Erythroblast (primary cell): Measurements from ENCODE around the gene ERBB2.
A peak's percentile ranks its signal among the peaks of the same experiment; 100 is the strongest.

ENCODE experiments used
- DNase-seq, 2 experiments: peaks; one replicate each; lab custom pipeline; 2025; lab: John Stamatoyannopoulos, UW
- GATA1 ChIP-seq: IDR thresholded peaks from 2 replicates; pipeline ENCODE4 v1.6.1; 2011; ENCODE audit warnings: low read depth, mild to moderate bottlenecking, control low read depth, low read length, moderate library complexity
- POLR2A ChIP-seq: IDR thresholded peaks from 2 replicates; pipeline ENCODE4 v1.6.1; 2011; ENCODE audit warnings: mild to moderate bottlenecking, low read length

Gene ERBB2

GRCh38 chr17:39661744-39662541 is 37.9 kb upstream of the ERBB2 start:
- DNase-seq: no peak
- no peak for TF ChIP-seq GATA1
- TF ChIP-seq POLR2A: no peak

GRCh38 chr17:39662551-39663339 is 37.1 kb upstream of the ERBB2 start:
- peak in 1 of 2 experiments; percentile 19 for DNase-seq
- TF ChIP-seq GATA1 (no peak), POLR2A (no peak)

GRCh38 chr17:39663340-39663687 is 36.5 kb upstream of the ERBB2 start:
- no peak for DNase-seq
- TF ChIP-seq GATA1 (no peak), POLR2A (no peak)

GRCh38 chr17:39663688-39664580 is 35.9 kb upstream of the ERBB2 start:
- peak; percentile 51 to 53 for DNase-seq
- no peak for TF ChIP-seq POLR2A
- TF ChIP-seq GATA1: no peak

GRCh38 chr17:39664581-39665561 is 35.0 kb upstream of the ERBB2 start, which contains the start of gene TCAP:
Gene TCAP (plus strand): TSS chr17:39665349. CDS start chr17:39665360, 11 bp downstream.
- TF ChIP-seq GATA1 (no peak), POLR2A (no peak)
- DNase-seq: no peak

- TF ChIP-seq GATA1 (no peak), POLR2A (no peak)
- DNase-seq: peak in 1 of 2 experiments; percentile 22
Measured at GRCh38 chr17:39665642-39666224, 34.1 kb upstream of the ERBB2 start.

- no peak for TF ChIP-seq GATA1
- TF ChIP-seq POLR2A: no peak
- DNase-seq: no peak
Measured at GRCh38 chr17:39666231-39666600, 33.6 kb upstream of the ERBB2 start.

GRCh38 chr17:39666601-39667261 is 33.1 kb upstream of the ERBB2 start:
- peak; percentile 51 to 58 for DNase-seq
- TF ChIP-seq GATA1 (no peak), POLR2A (no peak)

- peak; percentile 86 to 91 for DNase-seq
- peak; percentile 44 for TF ChIP-seq GATA1
- peak; percentile 31 for TF ChIP-seq POLR2A
Measured at GRCh38 chr17:39667262-39667944, 32.5 kb upstream of the ERBB2 start.

GRCh38 chr17:39667945-39668924 is 31.6 kb upstream of the ERBB2 start, which contains the start of gene PNMT:
Gene PNMT (plus strand): TSS chr17:39668453. CDS start chr17:39668476, 23 bp downstream.
- TF ChIP-seq GATA1 (no peak), POLR2A (peak; percentile 30)
- DNase-seq: peak; percentile 87 to 89
